Skin epidermis (tissue), 12 donors: ENCODE data around the gene SELENOO.

ENCODE experiments used
- H3K27ac ChIP-seq, 21 experiments: fragments of 200-600 bp; sonication (generic) in 11 of 21; one replicate each; pipeline ENCODE4 v1.5.0; 2020; ENCODE audit warnings: mild to moderate bottlenecking in 3 of 21, inconsistent platforms in 2 of 21, moderate library complexity in 2 of 21
- H3K4me3 ChIP-seq, 7 experiments: fragments of 200-600 bp; sonication (generic) in 2 of 7; one replicate each; pipeline ENCODE4 v1.5.0; 2020; ENCODE audit warnings: inconsistent platforms in 2 of 7, mild to moderate bottlenecking in 2 of 7, moderate library complexity in 1 of 7

Gene SELENOO

DNA sequence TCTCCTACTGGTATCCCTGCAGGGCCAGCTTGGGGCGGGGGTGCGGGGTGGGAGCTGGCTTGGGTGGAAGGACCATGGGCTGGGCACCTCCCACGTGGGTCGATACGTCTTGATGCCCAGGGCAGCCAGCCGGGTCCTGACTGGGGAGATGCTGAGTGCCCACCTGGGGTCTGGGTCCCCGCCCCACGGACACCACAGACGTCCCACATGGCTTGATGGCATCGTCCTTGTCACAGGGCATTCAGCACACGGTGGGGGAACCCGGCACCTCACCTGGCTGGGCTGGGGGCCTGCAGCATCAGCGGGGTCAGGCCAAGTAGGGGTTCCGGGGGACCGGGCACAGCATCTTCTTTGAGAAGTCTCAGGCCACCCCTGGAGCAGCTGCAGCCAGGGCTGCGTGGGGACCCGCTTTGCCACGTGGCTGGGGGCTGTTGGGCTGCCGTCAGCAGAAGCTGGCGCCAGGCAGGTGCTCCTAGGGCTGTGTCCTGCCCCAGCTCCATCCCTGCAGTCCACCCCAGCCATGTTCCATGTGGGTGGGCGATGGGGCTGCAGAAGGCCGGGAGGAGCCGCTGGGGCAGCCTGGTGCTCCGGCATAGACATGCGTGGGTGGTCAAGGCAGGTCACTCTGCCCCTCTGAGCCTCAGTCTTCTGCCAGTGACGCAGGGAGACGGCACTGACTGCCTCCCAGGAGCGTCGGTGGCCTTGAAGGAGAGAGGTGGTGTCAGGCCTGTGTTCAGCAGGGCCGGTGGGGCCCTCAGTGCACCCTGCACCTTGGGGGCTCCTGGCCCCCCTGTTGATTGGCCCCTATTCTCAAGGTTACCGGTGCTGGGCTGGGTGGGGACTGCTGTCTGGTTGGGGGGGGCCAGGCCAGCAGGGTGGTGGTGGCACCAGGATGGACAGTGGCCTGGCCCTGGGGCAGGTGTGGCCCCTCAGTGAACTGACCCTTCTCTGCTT, 8.4 kb downstream of the SELENOO start:
- no peak overlapping the region for H3K27ac ChIP-seq

DNA sequence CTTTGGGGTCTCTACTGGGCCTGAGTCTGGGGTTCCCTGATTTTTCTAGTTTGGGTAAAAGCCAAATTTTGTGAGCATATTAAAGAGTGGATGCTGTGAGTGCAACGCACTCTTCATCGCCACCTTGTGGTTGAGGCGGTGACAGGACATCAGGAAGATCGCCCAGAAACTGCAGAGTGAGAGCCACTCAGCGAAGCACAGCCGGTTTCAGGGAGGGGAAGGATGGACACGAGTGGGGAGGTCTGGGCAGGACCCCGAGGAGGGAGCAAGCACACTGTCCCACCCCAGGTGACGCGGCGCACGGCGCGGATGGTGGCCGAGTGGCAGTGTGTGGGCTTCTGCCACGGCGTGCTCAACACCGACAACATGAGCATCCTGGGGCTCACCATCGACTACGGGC, 9.1 kb downstream of the SELENOO start:
- Histone ChIP-seq H3K27ac (peak overlapping the region in 1 of 21 experiments; percentile 18), H3K4me3 (no peak overlapping the region)

More for the DNA sequence above, 8.4 kb downstream of the SELENOO start:
- H3K4me3 ChIP-seq: no peak overlapping the region

DNA sequence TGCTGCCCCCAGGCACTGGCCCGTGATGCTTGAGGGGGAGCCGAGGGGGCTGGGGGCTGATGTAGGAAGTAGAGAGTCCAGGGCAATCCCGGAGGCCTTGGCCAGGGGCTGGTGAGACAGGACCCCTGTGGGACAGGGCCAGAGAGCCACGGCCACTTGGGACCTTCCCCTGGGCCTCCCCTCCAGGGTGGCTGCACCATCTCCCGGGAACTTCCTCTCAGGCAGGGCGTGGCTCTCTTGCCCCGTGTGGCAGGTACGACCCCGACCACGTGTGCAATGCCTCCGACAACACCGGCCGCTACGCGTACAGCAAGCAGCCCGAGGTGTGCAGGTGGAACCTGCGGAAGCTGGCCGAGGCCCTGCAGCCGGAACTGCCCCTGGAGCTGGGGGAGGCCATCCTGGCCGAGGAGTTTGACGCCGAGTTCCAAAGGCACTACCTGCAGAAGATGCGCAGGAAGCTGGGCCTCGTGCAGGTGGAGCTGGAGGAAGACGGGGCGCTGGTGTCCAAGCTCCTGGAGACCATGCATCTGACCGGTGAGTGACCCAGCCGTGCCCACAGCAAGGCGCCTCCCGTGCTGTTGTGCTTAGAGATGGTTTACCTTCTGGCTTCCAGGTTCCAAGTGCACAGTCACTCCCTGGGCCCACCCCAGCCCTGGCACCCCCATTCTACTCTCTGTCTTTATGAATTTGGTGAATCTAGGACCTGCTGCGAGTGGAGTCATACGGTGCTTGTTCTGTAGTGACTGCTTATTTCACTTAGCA, 9.7 kb downstream of the SELENOO start:
- no peak overlapping the region for H3K4me3 ChIP-seq
- H3K27ac ChIP-seq: peak overlapping the region in 1 of 21 experiments; percentile 18

DNA sequence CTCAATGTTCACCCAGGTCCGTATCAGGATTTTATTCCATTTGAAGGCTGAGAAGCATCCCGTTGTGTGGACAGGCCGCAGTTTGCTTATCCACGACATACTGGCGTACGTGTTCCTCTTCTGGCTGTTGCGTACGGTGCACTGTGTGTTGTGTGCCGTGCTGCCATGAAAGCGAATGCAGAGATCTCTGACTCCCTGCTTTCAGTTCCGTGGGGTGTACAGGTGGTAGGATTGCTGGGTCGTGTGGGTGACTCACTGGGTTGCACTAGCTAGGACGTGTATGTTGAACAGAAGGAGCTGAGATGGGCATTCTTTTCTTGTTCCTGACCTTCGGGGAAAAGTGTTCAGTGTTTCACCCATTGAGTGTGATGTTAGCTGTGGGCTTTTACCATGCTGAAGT, 10.3 kb downstream of the SELENOO start:
- no peak overlapping the region for H3K27ac ChIP-seq

DNA sequence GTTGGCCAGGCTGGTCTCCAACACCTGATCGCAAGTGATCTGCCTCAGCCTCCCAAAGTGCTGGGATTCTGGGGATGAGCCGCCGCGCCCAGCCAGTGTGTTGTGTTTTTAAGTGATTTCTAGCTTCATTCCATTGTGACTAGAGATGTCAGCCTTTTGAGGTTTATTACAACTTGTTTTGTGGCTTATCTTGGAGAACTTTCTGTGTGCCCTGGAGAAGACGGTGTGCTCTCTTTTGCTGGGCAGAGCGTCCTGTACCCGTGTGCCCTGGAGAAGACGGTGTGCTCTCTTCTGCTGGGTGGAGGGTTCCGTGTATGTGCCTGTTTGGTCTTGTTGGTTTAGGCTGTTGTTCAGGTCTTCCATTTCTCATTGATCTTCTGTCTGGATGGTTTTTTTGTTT, 12.5 kb downstream of the SELENOO start:
- Histone ChIP-seq H3K4me3 (no peak overlapping the region), H3K27ac (no peak overlapping the region)

More for the DNA sequence above, 10.3 kb downstream of the SELENOO start:
- no peak overlapping the region for H3K4me3 ChIP-seq

DNA sequence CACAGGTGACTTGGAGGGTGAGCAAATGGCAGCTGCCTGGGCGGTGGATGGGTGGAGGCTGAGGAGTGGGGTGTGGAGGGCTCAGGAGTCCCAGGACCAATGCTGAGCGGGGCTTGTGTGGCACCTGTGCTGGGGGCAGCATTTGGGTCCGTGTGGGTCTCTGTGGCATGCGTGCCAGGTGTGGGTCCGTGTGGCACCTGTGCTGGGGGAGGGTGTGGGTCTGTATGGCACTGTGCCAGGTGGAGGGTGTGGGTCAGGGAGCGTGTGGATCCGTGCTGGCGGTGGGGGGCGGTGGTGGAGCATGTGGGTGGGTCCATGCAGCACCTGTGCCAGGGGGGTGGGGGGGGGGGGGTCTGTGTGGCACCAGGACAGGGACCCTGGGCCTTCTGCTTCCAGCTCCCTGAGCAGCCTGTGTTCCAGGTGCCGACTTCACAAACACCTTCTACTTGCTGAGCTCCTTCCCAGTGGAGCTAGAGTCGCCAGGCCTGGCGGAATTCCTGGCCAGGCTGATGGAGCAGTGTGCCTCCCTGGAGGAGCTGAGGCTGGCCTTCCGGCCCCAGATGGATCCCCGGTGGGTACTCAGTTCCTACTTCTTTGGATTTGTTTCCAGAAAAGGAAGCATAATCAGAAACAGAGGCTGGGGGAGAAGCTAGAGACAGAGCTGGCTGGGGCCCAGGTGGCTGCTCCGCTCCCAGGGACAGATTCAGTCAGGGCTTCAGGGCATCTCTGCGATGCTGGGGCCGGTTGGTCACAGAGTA, 14.7 kb downstream of the SELENOO start:
- H3K4me3 ChIP-seq: no peak overlapping the region
- H3K27ac ChIP-seq: peak overlapping the region in 1 of 21 experiments; percentile 8

DNA sequence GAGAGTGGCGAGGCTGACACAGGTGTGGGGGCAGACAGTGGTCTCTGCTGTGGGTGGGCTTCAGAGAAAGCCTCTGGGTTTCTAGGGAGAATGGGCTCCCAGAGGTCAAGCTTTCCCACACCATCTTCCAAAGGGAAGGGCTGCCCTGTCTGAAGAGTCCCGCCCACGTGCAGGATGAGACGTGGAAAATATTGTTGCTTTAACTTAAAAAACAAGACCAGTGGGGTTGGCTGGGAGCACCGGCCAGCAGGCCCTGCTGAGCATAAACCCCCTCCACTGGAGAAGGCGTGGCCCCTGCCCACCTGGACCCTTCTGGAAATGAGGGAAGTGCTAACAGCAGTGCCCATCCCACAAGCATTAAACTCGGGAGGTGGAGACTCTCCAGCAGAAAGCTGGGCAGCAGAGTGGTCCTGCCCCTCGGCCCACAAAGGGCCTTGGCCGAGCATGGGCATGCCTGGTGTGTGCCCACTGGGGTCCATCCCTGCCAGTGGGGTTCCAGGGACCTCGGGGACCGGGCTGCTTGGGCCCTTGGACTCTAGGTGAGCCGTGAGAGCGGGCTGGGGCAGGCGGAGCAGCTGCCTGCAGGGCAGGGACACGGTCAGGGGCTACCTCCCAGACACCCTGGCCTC, 15.4 kb downstream of the SELENOO start:
- Histone ChIP-seq H3K27ac (peak overlapping the region in 1 of 21 experiments; percentile 8), H3K4me3 (no peak overlapping the region)

DNA sequence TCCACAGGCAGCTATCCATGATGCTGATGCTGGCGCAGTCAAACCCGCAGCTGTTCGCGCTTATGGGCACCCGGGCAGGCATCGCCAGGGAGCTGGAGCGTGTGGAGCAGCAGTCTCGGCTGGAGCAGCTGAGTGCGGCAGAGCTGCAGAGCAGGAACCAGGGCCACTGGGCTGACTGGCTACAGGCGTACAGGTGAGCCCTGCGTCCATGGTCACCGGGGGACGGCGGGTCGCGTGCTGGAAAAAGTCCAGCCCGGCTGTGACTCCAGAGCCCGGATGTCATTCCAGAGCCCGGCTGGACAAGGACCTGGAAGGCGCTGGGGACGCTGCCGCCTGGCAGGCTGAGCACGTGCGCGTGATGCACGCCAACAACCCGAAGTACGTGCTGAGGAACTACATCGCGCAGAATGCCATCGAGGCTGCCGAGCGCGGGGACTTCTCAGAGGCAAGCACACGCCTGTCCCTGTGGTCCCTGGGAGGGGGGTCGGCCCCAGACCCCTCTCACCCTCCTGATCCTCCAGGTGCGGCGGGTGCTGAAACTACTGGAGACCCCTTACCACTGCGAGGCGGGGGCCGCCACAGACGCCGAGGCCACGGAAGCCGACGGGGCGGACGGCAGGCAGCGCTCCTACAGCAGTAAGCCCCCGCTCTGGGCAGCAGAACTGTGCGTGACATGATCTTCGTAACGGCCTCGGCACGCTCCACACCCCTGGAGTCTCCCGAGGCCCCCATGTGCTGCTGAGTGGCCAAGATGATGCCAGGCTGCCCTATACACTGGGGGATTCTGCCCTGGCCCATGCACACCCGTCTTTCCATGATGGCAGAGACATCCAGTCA, 16.1 kb downstream of the SELENOO start:
- no peak overlapping the region for H3K27ac ChIP-seq
- H3K4me3 ChIP-seq: no peak overlapping the region

DNA sequence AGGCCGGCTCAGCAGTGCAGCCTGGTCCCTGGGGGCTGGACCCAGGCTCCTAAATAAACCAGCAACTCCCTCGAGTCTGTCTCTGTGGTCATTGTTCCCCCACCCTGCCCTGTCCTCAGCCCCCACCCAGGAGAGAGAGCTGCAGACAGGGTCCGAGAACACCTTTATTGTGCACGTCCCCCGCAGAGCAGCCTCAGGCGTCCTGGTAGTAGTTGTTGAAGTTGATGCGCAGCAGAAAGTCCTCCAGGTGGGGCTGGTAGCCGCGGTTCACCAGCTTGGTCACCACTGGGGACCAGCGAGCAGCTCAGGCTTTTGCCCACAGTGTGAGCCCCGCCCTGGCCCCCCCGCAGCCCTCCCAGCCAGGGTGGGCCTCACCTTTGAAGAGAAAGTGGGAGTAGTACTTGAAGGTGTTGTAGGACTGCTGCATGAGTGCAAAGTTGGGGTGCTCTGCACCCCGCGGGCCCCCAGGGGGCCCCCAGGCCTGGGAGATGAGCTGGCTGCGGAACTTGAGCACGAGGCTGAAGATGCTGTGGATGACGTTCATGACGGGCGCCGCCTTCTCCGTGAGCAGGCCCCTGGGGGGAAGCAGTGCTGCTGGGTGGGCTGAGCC, 16.8 kb downstream of the SELENOO start:
- no peak overlapping the region for H3K4me3 ChIP-seq
- no peak overlapping the region for H3K27ac ChIP-seq

DNA sequence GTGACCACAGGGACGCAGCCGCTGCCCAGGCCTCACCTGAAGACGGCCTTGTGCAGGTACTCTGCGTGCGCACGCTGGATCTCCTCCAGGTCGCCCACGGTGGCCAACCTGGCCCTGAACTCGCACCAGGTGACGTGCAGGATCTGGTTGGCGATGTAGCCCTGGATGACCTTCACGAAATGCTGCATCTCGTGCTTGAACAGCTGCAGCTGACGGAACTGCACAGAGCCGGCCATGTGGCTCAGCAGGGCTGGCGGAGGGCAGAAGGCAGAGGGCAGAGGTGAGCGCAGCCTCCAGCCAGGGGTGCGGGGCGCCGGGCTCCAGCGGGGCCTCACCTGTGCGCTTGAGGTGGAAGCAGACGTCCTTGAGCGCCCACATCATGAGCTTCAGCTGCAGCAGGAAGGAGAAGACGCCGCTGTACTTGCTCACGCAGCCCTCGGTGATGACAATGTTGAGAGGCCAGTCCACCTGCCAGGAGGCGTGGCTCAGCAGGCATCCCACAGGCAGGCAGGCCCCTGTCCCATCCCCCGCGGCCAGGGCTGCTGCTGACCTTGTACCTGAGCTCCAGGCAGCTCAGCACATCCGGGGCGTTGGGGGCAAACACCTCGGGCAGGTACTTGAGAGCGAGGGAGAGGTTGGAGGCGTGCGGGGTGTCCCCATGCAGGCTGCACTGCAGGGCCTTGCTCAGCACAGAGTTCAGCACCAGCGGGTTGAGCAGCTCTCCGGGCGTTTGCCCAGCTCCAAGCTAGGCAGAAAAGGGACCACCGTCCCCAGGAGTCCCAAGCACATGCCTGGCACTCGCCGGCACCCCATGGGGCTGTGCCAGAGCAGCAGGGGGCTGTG, 17.6 kb downstream of the SELENOO start:
- no peak overlapping the region for H3K27ac ChIP-seq
- H3K4me3 ChIP-seq: no peak overlapping the region

DNA sequence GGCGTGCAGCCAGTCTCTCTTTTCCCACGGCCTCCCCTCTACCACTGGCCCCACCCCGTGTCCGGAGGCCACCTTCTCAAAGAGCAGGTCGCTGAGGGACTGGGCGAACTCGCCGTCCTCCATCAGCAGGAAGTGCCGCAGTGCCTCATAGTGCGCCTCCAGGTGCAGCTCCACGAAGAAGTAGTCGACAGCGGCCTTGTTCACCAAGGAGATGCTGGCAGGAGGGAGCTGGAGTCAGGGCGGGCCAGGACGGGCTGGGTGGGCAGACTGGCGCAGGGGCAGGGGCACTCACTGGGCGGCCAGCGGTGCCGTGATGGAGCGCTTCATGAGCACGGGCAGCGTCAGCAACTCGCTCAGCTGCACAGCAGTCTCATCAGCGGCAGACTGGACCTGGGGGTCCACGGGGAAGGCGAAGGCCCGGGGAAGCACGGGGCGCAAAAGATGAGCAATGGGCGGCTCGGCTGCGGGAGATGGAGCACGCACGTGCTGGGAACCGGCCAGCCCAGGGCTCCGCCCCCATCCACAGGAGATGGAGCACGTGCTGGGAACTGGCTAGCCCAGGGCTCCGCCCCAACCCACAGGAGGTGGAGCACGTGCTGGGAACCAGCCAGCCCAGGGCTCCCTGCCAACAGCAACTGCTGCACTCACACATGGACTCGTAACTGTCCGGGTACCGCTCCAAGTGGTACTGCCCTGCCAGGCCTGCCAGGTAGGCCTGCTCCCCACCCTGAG, 18.4 kb downstream of the SELENOO start:
- Histone ChIP-seq H3K27ac (no peak overlapping the region), H3K4me3 (no peak overlapping the region)

DNA sequence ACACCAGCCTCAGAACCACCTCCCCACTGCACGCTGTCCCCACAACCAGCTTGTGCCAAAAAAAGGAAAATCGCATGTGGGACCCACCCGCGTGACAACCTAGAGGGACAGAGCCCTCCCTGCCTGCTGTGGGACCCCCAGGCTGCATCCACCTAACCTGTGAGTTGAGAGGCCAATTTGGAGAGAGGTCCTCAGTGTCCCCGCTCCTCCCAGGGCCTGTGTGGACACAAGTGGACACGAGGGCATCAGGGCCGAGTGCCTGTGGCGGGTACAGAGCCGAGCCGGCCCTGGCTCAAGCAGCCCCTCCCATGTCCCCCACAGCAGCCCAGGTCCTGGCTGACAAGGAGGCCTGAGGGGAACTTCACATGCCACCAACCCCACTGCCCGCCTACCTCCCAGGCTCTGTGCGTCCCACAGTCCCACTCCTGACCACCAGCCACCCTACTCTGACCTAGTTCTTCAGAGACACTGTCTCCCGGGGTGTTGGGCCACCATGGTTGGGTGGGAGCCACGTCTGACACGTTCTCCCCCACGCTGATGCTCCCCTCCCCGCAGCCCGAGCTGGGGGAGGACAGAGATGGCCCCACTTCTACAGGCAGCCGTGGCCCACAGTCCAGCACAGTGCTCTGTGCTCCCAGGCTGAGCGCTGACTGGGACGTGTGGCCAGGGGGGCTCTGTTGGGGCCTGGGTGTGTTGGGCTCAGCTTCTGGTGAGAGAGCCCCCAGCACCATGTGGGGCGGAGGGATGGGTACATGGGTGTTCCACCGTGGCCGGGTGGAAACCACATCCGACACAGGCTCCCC, 19.2 kb downstream of the SELENOO start:
- H3K27ac ChIP-seq: no peak overlapping the region
- no peak overlapping the region for H3K4me3 ChIP-seq

DNA sequence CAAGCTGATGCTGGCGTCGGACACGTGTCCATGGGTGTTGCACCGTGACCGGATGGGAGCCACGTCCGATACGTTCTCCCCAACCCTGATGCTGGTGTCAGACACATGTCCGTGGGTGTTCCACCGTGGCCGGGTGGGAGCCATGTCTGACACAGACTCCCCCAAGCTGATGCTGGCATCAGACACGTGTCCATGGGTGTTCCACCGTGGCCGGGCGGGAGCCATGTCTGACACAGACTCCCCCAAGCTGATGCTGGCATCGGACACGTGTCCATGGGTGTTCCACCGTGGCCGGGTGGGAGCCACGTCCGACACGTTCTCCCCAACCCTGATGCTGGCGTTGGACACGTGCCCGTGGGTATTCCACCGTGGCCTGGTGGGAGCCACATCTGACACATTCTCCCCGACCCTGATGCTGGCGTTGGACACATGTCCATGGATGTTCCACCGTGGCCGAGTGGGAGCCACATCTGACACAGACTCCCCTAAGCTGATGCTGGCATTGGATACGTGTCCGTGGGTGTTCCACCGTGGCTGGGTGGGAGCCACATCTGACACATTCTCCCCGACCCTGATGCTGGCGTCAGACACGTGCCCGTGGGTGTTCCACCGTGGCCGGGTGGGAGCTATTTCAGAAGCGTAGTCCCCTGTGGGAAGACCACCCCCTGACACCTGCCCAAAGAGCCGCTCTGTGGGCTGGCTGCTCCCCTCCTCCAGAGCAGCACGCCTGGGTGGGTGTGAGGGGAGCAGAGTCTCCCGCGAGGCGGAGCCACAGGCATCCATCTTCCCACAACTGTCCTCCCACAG, 20.0 kb downstream of the SELENOO start:
- Histone ChIP-seq H3K27ac (no peak overlapping the region), H3K4me3 (no peak overlapping the region)

DNA sequence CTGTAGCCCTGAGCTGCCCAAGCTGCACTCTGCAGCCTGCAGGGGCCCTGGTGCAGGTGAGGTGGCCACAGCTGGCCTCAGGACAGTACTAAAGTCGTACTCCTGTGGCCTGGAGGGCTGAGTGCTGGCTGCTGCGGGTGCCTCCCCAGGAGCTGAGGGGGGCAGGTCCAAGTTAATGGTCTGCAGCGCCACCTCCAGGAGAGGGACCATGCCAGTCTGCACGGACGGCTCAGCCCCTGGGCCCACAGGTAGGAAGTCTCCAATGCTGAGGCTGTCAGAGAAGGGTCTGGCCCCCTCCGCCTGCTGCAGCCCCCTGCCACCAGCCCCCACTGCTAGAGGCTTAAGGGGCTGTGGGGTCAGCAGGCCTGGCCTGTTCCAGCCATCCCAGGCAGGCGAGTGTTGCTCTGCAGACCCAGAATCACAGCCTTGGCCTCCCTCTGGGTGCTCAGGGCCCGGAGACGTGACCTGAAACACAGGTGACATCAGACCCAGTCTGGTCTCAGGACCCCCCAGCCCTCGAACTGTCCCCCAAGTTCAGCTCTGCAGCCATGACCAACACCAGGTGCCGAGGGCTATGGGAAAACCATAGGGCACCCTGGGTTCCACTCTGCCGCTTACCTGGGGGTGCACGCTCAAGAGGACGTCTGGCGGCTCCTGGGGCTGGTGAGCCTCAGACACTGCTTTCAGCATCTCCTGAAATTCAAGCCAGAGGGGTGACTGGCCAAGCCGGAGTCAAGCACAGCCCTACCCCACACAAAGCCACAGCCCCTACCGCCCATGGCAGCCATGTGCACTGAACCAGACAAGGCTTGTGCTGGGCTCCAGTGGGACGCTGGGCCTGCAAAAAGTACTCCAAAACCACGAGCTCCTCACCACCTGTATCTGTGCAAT, 20.8 kb downstream of the SELENOO start:
- no peak overlapping the region for H3K27ac ChIP-seq

More for the DNA sequence above, 20.8 kb downstream of the SELENOO start:
- H3K4me3 ChIP-seq: no peak overlapping the region
